NCI-H146 treated with DMSO at 0.1 percent for 48 hours (cell line): ENCODE results near the gene CEP128.

ENCODE experiments used
- DNase-seq: peaks from one replicate; lab custom pipeline; 2025; ENCODE audit not compliant: unreplicated experiment; lab: John Stamatoyannopoulos, UW

CEP128 gene

GRCh38 chr14:80621701-80622100 lies 319.8 kb downstream of the CEP128 start:
- no peak for DNase-seq

GRCh38 chr14:80620434-80620833 lies 321.1 kb downstream of the CEP128 start:
- DNase-seq: no peak

GRCh38 chr14:80618751-80619329 lies 322.7 kb downstream of the CEP128 start:
- no peak for DNase-seq

- DNase-seq: no peak
These were observed 325.7 kb downstream of the CEP128 start for GRCh38 chr14:80615831-80616230.

- DNase-seq: no peak
These were observed 332.5 kb downstream of the CEP128 start for GRCh38 chr14:80609055-80609454.

GRCh38 chr14:80608563-80608962 lies 333.0 kb downstream of the CEP128 start:
- DNase-seq: no peak

- no peak for DNase-seq
These were observed 333.9 kb downstream of the CEP128 start for GRCh38 chr14:80607430-80608190.

GRCh38 chr14:80606347-80606772 lies 335.2 kb downstream of the CEP128 start:
- no peak for DNase-seq

- no peak for DNase-seq
These were observed 336.0 kb downstream of the CEP128 start for GRCh38 chr14:80605536-80605935.

- no peak for DNase-seq
These were observed 338.6 kb downstream of the CEP128 start for GRCh38 chr14:80602946-80603345.

- no peak for DNase-seq
These were observed 354.3 kb downstream of the CEP128 start for GRCh38 chr14:80587096-80587724.

- DNase-seq: no peak
These were observed 355.4 kb downstream of the CEP128 start for GRCh38 chr14:80586131-80586530.

- DNase-seq: no peak
These were observed 356.1 kb downstream of the CEP128 start for GRCh38 chr14:80585506-80585835.

- DNase-seq: peak; percentile 48
These were observed 356.6 kb downstream of the CEP128 start for GRCh38 chr14:80584744-80585505.

- DNase-seq: no peak
These were observed 363.9 kb downstream of the CEP128 start for GRCh38 chr14:80577599-80577998.

- no peak for DNase-seq
These were observed 365.1 kb downstream of the CEP128 start for GRCh38 chr14:80576401-80576800.

GRCh38 chr14:80575763-80576162 lies 365.8 kb downstream of the CEP128 start:
- DNase-seq: no peak

- DNase-seq: no peak
These were observed 368.9 kb downstream of the CEP128 start for GRCh38 chr14:80572666-80573065.

- no peak for DNase-seq
These were observed 370.6 kb downstream of the CEP128 start for GRCh38 chr14:80570930-80571298.

- DNase-seq: no peak
These were observed 373.5 kb downstream of the CEP128 start for GRCh38 chr14:80567905-80568536.

GRCh38 chr14:80565001-80565400 lies 376.5 kb downstream of the CEP128 start:
- DNase-seq: no peak
